ELF-1 (cell line): ENCODE data around the gene PCBP2.
"Not testable (repeated sequence)": the region's sequence is repeated elsewhere in the genome, so short reads cannot be mapped to it uniquely, and the experiment has no call there.

Source experiments
- DNase-seq: peaks from one replicate; pipeline ENCODE4 v3.0.0-alpha.2; 2016; ENCODE audit warnings: low read depth, low spot score

PCBP2 gene

GRCh38 chr12:53441040-53441833, 10.7 kb upstream of the PCBP2 start, which contains the start of gene PRR13:
Gene PRR13, plus strand, starts transcription at chr12:53441734. Its CDS starts 981 bp downstream, at chr12:53442715.
- DNase-seq: peak; percentile 98

GRCh38 chr12:53443955-53444354, 7.9 kb upstream of the PCBP2 start:
- DNase-seq: no peak

- DNase-seq: not testable (repeated sequence)
Observed at GRCh38 chr12:53444593-53445325, 7.1 kb upstream of the PCBP2 start.

GRCh38 chr12:53450936-53451335, 966 bp upstream of the PCBP2 start:
- no peak for DNase-seq

- DNase-seq: peak; percentile 81
Observed at GRCh38 chr12:53452159-53453077, 516 bp downstream of the PCBP2 start.

GRCh38 chr12:53453953-53454640, 2.2 kb downstream of the PCBP2 start:
- no peak for DNase-seq

GRCh38 chr12:53454707-53455106, 2.8 kb downstream of the PCBP2 start:
- no peak for DNase-seq

- no peak for DNase-seq
Observed at GRCh38 chr12:53456654-53457366, 4.9 kb downstream of the PCBP2 start.

- no peak for DNase-seq
Observed at GRCh38 chr12:53459097-53459496, 7.2 kb downstream of the PCBP2 start.

- DNase-seq: no peak
Observed at GRCh38 chr12:53461059-53461458, 9.2 kb downstream of the PCBP2 start.

GRCh38 chr12:53461591-53461990, 9.7 kb downstream of the PCBP2 start:
- no peak for DNase-seq

- DNase-seq: no peak
Observed at GRCh38 chr12:53462935-53463334, 11.0 kb downstream of the PCBP2 start.

- DNase-seq: no peak
Observed at GRCh38 chr12:53463802-53464560, 12.1 kb downstream of the PCBP2 start.

GRCh38 chr12:53464685-53465418, 12.9 kb downstream of the PCBP2 start:
- DNase-seq: no peak

- no peak for DNase-seq
Observed at GRCh38 chr12:53465679-53466078, 13.8 kb downstream of the PCBP2 start.

GRCh38 chr12:53466640-53467039, 14.7 kb downstream of the PCBP2 start:
- DNase-seq: no peak

GRCh38 chr12:53467082-53467481, 15.2 kb downstream of the PCBP2 start:
- no peak for DNase-seq

- DNase-seq: no peak
Observed at GRCh38 chr12:53467880-53468279, 16.0 kb downstream of the PCBP2 start.

GRCh38 chr12:53468282-53468681, 16.4 kb downstream of the PCBP2 start:
- DNase-seq: no peak
